Measurements from ENCODE around the gene LDHD. TPM values are rescaled to one million over a fixed set of nuclear protein-coding genes. Genes with fewer than 3 reads are reported as not detected.

LDHD gene
- total and polyA plus RNA-seq, 2 of the 13 experiments (the other 11 are each of a cell fraction or from before 2014, with no cell fraction given) = 9.1 to 9.8 TPM

GRCh38 chr16:75118943-75119539, 2.5 kb upstream of the LDHD start (continued):
- no peak for TF ChIP-seq MXI1 (IDR thresholded peaks at IDR 0.05; ENCODE audit: borderline replicate concordance, low read depth, low read length)
- TF ChIP-seq HNRNPLL (IDR thresholded peaks at IDR 0.05; ENCODE audit: low read depth, low read length, poor library complexity, severe bottlenecking) = no peak
- TF ChIP-seq AHR (CRISPR knock-in tag; IDR thresholded peaks at IDR 0.05) = no peak
- TF ChIP-seq EP300 (IDR thresholded peaks at IDR 0.05; ENCODE audit: low read depth in 2 of 2, low read length in 2 of 2) = 0 out of 4 replicates have a peak, but pooled peaks of 1 of the 2 experiments have one; percentile 33
- TF ChIP-seq EP300 (CRISPR knock-in tag; IDR thresholded peaks at IDR 0.05; ENCODE audit: borderline replicate concordance) = no peak
- no peak for TF ChIP-seq IKZF1 (IDR thresholded peaks at IDR 0.05)
- no peak for TF ChIP-seq THAP7 (CRISPR knock-in tag; IDR thresholded peaks at IDR 0.05)
- TF ChIP-seq NCOR1 (IDR thresholded peaks at IDR 0.05; ENCODE audit: borderline replicate concordance, low read length) = peak; percentile 66; the same call in 1 of the 2 replicates
- TF ChIP-seq ZNF782 (CRISPR knock-in tag; IDR thresholded peaks at IDR 0.05; ENCODE audit: borderline replicate concordance) = no peak
- TF ChIP-seq ETV5 (CRISPR knock-in tag; IDR thresholded peaks at IDR 0.05; ENCODE audit: borderline replicate concordance) = peak; percentile 51; the same call in 1 of the 2 replicates
- TF ChIP-seq MED1 (CRISPR knock-in tag; IDR thresholded peaks at IDR 0.05) = peak; percentile 22
- TF ChIP-seq ZNF362 (CRISPR knock-in tag; IDR thresholded peaks at IDR 0.05; ENCODE audit: borderline replicate concordance) = peak; percentile 86
- no peak for TF ChIP-seq RARA (CRISPR knock-in tag; IDR thresholded peaks at IDR 0.05)
- peak; percentile 37; the same call in 1 of the 2 replicates for TF ChIP-seq ZNF644 (CRISPR knock-in tag; IDR thresholded peaks at IDR 0.05; ENCODE audit: low read depth)
- no peak for TF ChIP-seq KDM5A (IDR thresholded peaks at IDR 0.05; ENCODE audit: borderline replicate concordance, low read length)
- TF ChIP-seq HNF4A (CRISPR knock-in tag; IDR thresholded peaks at IDR 0.05) = peak; percentile 76
- TF ChIP-seq ZNF451 (CRISPR knock-in tag; IDR thresholded peaks at IDR 0.05) = no peak
- no peak for TF ChIP-seq ZNF720 (CRISPR knock-in tag; IDR thresholded peaks at IDR 0.05)
- peak; percentile 14; the same call in 1 of the 2 replicates for TF ChIP-seq ELF4 (CRISPR knock-in tag; IDR thresholded peaks at IDR 0.05; ENCODE audit: borderline replicate concordance)
- TF ChIP-seq KMT2B (CRISPR knock-in tag; IDR thresholded peaks at IDR 0.05) = no peak
- no peak for TF ChIP-seq ZNF441 (CRISPR knock-in tag; IDR thresholded peaks at IDR 0.05; ENCODE audit: borderline replicate concordance)
- peak; percentile 25; the same call in 1 of the 2 replicates for TF ChIP-seq SOX5 (CRISPR knock-in tag; IDR thresholded peaks at IDR 0.05; ENCODE audit: borderline replicate concordance)
- TF ChIP-seq ZFX (CRISPR knock-in tag; IDR thresholded peaks at IDR 0.05; ENCODE audit: low read depth) = no peak
- no peak for TF ChIP-seq ZKSCAN1 (IDR thresholded peaks at IDR 0.05; ENCODE audit: low read length)
- peak; percentile 53; the same call in 1 of the 2 replicates for TF ChIP-seq PPARG (CRISPR knock-in tag; conservative IDR thresholded peaks at IDR 0.05)
- TF ChIP-seq PLRG1 (conservative IDR thresholded peaks at IDR 0.05) = no peak
- TF ChIP-seq POGZ (CRISPR knock-in tag; IDR thresholded peaks at IDR 0.05) = 0 out of 2 replicates have a peak, but pooled peaks have one; percentile 21
- peak; percentile 59; the same call in 1 of the 2 replicates for TF ChIP-seq ZBTB34 (CRISPR knock-in tag; IDR thresholded peaks at IDR 0.05)
- no peak for TF ChIP-seq ZNF224 (CRISPR knock-in tag; IDR thresholded peaks at IDR 0.05)
- peak; percentile 38; the same call in 1 of the 2 replicates for TF ChIP-seq ELF3 (CRISPR knock-in tag; IDR thresholded peaks at IDR 0.05)
- TF ChIP-seq NFE2L1 (CRISPR knock-in tag; IDR thresholded peaks at IDR 0.05; ENCODE audit: borderline replicate concordance) = no peak
